Activated CD8-positive, alpha-beta memory T cell treated with anti-CD3 and anti-CD28 coated beads, Interleukin-2, amount 50 U/mL, for 48 hours (primary cell): ENCODE results near the gene CUX1.
"Not testable (repeated sequence)": the region's sequence is repeated elsewhere in the genome, so short reads cannot be mapped to it uniquely, and the experiment has no call there.

Source experiments
- DNase-seq: peaks from one replicate; pipeline ENCODE4 v3.0.0-alpha.2; 2020

The CUX1 gene

GRCh38 chr7:101824440-101824839 is 7.0 kb downstream of the CUX1 start:
- peak; percentile 22 for DNase-seq

DNA sequence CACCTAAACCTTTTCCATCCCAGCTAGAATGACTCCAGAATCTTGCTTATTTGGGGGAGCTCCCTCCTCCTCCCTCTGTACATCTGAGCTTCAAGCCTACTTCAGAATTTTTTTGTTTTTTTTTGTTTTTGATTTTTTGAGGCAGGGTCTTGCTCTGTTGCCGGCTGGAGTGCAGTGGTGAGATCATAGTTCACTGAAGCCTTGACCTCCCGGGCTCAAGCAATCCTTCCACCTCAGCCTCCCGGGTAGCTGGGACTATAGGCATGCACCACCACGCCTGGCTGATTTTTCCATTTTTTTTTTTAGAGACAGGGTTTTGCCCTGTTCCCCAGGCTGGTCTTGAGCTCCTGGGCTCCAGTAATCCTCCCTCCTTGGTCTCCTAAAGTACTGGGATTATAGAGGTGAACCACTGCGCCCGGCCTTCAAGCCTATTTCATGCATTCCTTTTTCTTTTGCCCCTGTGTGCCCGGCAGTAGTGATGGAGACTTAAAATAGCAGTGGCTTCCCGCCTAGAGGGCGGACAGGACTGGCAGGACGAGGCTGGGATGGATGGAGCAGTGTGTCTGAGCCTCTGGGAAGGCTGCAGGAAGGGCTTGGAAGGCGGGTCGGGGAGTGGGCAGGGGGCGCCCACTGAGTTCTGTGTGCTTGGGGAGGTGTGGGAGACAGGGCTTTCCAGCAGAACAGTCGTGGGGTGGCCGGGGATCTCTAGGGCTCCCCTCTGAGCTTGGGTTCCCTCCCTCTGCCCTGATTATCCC is 8.8 kb downstream of the CUX1 start:
- no peak for DNase-seq

DNA sequence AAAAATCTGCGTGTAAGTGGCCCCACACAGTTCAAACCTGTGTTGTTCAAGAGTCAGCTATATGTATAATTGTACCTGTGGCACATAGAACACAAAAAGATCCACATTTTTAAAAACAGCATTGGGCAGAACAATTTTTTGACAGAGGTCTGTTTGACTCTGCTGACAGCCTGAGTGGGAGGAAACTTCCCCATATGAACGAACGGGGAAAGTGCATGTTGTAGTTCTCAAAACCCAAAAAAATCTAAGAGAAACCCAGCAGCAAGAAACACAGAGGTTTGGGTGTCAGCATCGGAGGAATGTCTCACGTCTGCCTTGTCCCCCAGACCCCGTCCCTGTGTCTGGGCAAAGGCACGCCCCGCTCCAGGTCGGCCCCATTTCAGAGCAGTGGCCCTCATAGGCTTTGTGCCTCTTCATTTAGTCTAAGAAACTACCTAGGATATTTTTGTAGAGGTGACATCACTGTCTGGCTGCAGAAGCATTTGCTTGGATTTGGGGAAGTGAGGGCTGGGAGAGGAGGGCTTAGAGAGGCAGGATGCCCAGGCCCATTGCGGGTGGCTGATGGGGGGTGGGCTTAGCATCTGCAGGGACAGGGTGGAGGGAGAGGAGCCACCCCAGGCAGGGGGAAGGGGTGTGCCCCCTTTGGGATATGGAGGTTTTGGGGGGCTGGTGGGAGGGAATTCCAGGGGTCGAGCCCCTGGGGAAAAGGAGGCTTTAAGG is 11.0 kb downstream of the CUX1 start:
- no peak for DNase-seq

GRCh38 chr7:101829374-101829773 is 11.9 kb downstream of the CUX1 start:
- DNase-seq, result no peak

GRCh38 chr7:101829821-101830220 is 12.4 kb downstream of the CUX1 start:
- DNase-seq, result no peak

DNA sequence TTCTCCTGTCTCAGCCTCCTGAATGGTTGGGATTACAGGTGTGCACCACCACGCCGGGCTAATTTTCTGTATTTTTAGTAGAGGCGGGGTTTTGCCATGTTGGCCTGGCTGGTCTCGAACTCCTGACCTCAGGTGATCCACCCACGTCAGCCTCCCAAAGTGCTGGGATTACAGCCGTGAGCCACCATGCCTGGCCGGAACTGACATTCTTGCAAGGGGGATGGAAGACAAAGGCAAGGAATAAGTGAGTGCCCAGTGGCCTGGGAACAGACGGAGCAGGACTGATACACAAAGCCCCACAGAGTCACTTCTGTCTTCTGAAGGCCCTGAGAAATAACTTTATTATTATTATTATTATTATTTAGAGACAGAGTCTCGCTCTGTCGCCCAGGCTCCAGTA is 14.0 kb downstream of the CUX1 start:
- not testable (repeated sequence) for DNase-seq

DNA sequence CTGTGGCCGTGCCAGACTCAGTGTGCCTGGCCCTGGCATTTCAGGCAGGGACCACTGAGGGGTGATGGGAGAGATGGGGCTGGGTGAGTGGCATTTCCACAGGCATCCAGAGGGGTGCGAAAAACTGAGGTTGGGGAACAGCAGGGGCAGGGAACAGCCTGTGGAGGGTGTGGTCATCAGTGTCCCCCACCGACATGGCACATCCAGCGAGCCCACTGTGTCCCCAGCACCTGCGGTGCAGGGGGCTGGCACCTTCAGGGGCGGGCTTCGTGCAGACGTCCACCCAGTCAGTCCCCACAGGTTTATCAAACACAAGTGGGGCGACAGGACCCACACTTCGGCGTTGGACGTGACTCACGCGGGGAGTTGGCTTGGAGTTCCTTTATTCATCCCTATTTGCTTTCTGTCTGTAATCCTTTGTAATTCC is 14.8 kb downstream of the CUX1 start:
- no peak for DNase-seq

- no peak for DNase-seq
Observed at GRCh38 chr7:101832685-101833375, 15.4 kb downstream of the CUX1 start.

- no peak for DNase-seq
Observed at GRCh38 chr7:101833799-101834198, 16.4 kb downstream of the CUX1 start.

DNA sequence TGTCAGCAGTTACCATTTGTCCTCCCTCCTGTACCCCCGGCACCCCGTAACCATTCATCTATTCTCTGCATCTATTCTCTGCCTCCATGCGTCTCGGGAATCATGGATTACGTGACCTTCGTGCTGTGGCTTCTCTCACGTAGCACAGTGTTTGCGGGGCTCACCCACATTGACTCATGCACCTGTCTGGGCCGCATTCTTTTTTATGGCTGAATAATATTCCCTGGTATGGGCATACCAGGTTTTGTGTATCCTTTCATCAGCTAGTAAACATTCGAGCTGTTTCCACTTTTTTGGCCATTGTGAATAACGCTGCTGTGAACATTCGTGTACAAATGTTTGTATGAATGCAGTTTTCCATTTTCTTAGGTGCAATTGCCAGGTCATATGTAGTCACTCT is 17.7 kb downstream of the CUX1 start:
- no peak for DNase-seq

- not testable (repeated sequence) for DNase-seq
Observed at GRCh38 chr7:101837433-101837832, 20.0 kb downstream of the CUX1 start.

- DNase-seq, result no peak
Observed at GRCh38 chr7:101838837-101839483, 21.5 kb downstream of the CUX1 start.

DNA sequence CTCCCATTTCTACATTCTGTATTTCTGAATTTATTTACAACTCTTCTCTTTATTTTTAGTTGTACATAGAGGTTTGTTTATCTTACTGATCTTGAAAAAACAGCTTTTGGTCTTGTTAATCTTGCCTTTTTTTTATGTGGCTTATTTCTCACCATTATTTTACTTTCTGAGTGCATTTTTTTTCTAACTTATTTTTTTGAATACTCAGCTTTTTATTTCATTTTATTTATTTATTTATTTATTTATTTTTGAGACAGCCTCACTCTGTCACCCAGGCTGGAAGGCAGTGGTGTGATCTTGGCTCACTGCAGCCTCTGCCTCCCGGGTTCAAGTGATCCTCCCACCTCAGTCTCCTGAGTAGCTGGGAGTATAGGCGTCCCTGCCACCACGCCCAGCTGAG is 23.9 kb downstream of the CUX1 start:
- no peak for DNase-seq

DNA sequence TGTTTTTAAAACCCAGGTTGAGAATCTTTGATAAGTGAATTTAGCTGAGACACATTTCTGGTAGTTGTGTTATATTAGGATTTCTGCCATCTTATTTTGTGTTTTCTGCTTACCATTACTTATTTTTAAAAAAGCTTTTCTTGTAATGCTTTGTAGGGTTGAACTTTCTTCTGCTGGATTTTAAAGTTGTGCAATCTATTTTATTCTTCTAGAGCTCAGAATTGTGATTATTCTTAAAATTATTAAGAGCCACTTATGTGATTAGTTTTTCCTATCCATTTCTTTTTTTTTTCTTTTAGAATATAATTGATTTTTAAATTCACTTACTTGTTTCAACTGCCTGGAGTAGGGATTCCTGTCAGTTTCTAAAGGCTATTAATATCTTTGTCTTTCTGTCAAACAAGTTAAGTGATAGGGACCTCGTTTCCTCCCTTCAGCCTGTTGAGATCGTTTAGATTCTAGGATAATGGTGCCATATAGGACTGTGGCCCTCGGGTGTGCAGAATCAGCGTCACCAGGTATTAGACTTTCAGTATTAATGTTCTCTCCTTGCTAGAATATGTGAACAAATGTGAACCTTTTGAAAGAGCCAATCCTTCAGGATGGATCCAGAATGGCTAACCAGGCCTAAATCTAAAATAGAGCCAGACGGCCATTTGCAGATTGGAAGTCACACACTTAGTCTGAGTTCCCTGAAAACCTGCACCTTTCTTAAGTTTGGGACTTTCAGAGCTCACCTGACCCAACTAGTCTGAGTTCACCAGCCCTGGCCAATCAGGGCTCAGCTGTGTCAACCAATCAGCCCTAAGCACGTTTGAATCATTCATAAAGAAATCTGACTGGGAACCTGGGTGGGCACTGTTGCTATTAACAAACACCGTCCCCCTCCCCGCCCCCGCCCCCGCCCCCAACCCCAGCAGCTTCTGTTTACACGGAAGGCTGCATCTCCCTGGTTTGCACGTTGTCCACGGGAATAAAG is 26.2 kb downstream of the CUX1 start:
- DNase-seq, result no peak

DNA sequence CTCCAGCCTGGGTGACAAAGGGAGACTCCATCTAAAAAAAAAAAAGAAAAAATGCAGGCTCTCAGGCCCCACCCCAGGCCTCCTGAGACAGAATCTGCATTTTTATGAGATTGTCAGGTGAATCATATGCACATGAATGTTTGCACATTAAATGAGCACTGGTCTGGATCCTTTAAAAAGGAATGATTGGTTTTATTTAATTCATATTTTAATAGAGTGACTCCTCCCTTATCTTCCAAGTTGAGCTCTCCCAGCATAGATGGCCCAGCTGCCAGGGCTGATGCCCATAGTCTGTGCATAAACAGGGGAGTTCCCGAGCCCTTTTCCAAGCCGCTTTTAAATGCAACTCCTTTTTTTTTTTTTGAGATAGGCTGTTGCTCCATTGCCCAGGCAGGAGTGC is 28.5 kb downstream of the CUX1 start:
- DNase-seq, result no peak

DNA sequence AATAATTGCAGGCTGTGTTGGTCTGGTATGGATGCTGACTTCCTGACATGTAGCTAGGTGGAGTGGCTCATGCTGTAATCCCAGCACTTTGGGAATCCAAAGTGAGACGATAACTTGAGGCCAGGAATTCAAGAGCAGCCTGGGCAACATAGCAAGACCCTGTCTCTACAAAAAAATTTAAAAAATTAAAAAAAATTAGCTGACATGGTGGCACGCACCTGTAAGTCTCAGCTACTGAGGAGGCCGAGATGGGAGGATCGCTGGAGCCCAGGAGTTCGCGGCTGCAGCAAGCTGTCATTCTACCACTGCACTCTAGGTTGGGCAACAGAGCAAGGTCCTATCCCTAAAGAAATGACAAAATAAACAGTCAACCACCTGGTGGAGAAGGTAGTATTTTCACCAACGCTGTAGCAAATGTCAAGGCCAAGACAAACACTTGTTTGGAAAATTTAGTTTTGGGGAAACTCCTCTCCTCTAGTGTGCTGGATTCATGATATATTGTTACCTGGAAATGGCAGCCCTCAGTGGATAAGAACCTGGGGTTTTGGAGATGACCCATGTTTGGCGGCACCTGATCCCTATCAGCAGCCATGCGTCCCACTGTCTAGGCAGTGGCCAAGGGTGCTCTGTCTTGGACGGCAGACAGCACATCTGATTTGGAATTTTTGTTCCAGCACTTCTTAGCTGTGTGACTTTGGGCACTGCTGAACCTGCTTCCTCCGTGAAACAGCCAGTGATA is 29.5 kb downstream of the CUX1 start:
- no peak for DNase-seq

- no peak for DNase-seq
Observed at GRCh38 chr7:101848208-101848951, 31.0 kb downstream of the CUX1 start.

GRCh38 chr7:101849314-101849713 is 31.9 kb downstream of the CUX1 start:
- DNase-seq, result not testable (repeated sequence)

DNA sequence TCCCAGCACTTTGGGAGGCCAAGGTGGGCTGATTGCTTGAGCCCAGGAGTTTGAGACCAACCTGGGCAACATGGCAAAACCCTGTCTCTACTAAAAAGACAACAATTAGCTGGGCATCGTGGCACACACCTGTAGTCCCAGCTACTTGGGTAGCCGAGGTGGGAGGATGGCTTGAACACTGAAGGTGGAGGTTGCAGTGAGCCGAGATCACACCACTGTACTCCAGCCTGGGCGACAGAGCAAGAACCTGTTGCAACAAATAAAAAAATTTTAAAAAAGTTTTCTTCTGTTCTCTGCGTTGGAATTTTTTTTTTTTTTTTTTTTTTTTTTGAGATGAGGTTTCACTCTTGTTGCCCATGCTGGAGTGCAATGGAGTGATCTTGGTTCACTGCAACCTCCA is 34.9 kb downstream of the CUX1 start:
- not testable (repeated sequence) for DNase-seq

DNA sequence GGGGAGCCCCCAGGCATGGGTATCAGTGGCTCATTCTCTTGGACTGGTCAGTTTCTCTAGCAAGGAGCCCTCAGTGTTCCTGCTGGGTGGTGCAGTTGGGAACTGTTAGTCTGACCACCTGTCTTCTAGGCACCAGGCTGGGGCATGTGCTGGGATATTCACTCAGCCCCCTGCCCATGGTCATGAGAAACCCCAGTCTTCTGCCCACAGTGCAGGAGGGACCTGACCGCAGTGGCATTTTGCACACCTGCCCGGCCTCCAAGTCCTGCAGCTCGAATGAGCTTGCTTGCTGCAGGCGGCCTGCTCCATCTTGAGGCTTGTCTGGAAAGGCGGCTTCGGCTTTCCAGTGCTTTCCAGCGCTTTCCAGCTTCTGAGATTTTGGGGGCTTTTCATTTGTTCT is 36.3 kb downstream of the CUX1 start:
- DNase-seq, result no peak
